ENCODE results near the gene CTCF. TPM values are rescaled to one million over a fixed set of nuclear protein-coding genes. Genes with fewer than 3 reads are reported as not detected.
A peak's percentile ranks its signal among the peaks of the same experiment; 100 is the strongest.

The CTCF gene
- total and polyA plus RNA-seq, 7 experiments from 2014 or later: 49.8 to 78.6 (median 59.8) TPM

- Mint-ChIP-seq H3K27ac (peak overlapping the region in 1 of 9 donors; percentile 58), H3K4me3 (no peak overlapping the region), H3K27me3 (no peaks in the 10 kb centered on the region), H3K9me3 (no peaks in the 10 kb centered on the region), H3K4me1 (peaks cover 0 to 12% (median 0%) of the 10 kb centered on the region in 7 donors), H3K36me3 (no peaks in the 10 kb centered on the region)
- Histone ChIP-seq H3K4me3 (ENCODE audit: low read length) (no peak overlapping the region), H3K4me1 (ENCODE audit: control insufficient read depth in 2 of 2, insufficient read depth in 2 of 2, low read length in 2 of 2) (no peaks in the 10 kb centered on the region), H3K36me3 (ENCODE audit: control insufficient read depth in 2 of 3, insufficient read depth in 3 of 3, low read length in 3 of 3) (peaks cover 0 to 12% (median 0%) of the 10 kb centered on the region in 3 experiments), H3K9me3 (ENCODE audit: control insufficient read depth in 2 of 3, low read length in 3 of 3) (no peaks in the 10 kb centered on the region), H3K27me3 (ENCODE audit: control insufficient read depth in 2 of 2, insufficient read depth in 2 of 2, low read length in 2 of 2) (no peaks in the 10 kb centered on the region), H3K27ac (ENCODE audit: low read depth, low read length) (no peak overlapping the region)
- intact Hi-C loops (cut with micrococcal nuclease): no loop called here
- ATAC-seq: no peak
- CTCF ChIA-PET: interaction anchor here (0.6 to 1.7 kb wide), 3 partner anchors 130 to 393 kb away, joined by 3 to 7 read pairs (median 3); no protein-coding TSS in a partner anchor
- DNase-seq: no peak
- POLR2A ChIA-PET: interaction anchor here (0.7 kb wide), 1 partner anchor 31 kb away, joined by 3 read pairs; no protein-coding TSS in a partner anchor
Measured at GRCh38 chr16:67676516-67676915, 114.2 kb downstream of the CTCF start.

- Histone ChIP-seq H3K36me3 (ENCODE audit: control insufficient read depth in 2 of 3, insufficient read depth in 3 of 3, low read length in 3 of 3) (peaks cover 0 to 12% (median 0%) of the 10 kb centered on the region in 3 experiments), H3K4me1 (ENCODE audit: control insufficient read depth in 2 of 2, insufficient read depth in 2 of 2, low read length in 2 of 2) (no peaks in the 10 kb centered on the region), H3K4me3 (ENCODE audit: low read length) (no peak overlapping the region), H3K27ac (ENCODE audit: low read depth, low read length) (no peak overlapping the region), H3K9me3 (ENCODE audit: control insufficient read depth in 2 of 3, low read length in 3 of 3) (no peaks in the 10 kb centered on the region), H3K27me3 (ENCODE audit: control insufficient read depth in 2 of 2, insufficient read depth in 2 of 2, low read length in 2 of 2) (no peaks in the 10 kb centered on the region)
- intact Hi-C loops (cut with micrococcal nuclease): no loop called here
- Mint-ChIP-seq H3K9me3 (no peaks in the 10 kb centered on the region), H3K36me3 (no peaks in the 10 kb centered on the region), H3K27me3 (no peaks in the 10 kb centered on the region), H3K4me3 (no peak overlapping the region), H3K27ac (peak overlapping the region in 1 of 9 donors; percentile 58), H3K4me1 (peaks cover 0 to 12% (median 0%) of the 10 kb centered on the region in 7 donors)
- POLR2A ChIA-PET: interaction anchor here (0.7 kb wide), 1 partner anchor 31 kb away, joined by 3 read pairs; no protein-coding TSS in a partner anchor
- no peak for ATAC-seq
- CTCF ChIA-PET: interaction anchor here (0.6 to 1.7 kb wide), 4 partner anchors 52 to 392 kb away, joined by 3 to 7 read pairs (median 3); no protein-coding TSS in a partner anchor
- DNase-seq: no peak
Measured at GRCh38 chr16:67676939-67677338, 114.6 kb downstream of the CTCF start.

- Mint-ChIP-seq H3K27me3 (no peaks in the 10 kb centered on the region), H3K4me1 (peaks cover 0 to 8% (median 0%) of the 10 kb centered on the region in 7 donors), H3K36me3 (peaks cover 0 to 5% (median 0%) of the 10 kb centered on the region in 5 donors), H3K27ac (peak overlapping the region in 3 of 9 donors; percentile 30 to 58 (median 49)), H3K9me3 (no peaks in the 10 kb centered on the region), H3K4me3 (no peak overlapping the region)
- POLR2A ChIA-PET: no interaction called here
- Histone ChIP-seq H3K36me3 (ENCODE audit: control insufficient read depth in 2 of 3, insufficient read depth in 3 of 3, low read length in 3 of 3) (peaks cover 0 to 12% (median 0%) of the 10 kb centered on the region in 3 experiments), H3K27ac (ENCODE audit: low read depth, low read length) (no peak overlapping the region), H3K9me3 (ENCODE audit: control insufficient read depth in 2 of 3, low read length in 3 of 3) (no peaks in the 10 kb centered on the region), H3K4me3 (ENCODE audit: low read length) (no peak overlapping the region), H3K27me3 (ENCODE audit: control insufficient read depth in 2 of 2, insufficient read depth in 2 of 2, low read length in 2 of 2) (no peaks in the 10 kb centered on the region), H3K4me1 (ENCODE audit: control insufficient read depth in 2 of 2, insufficient read depth in 2 of 2, low read length in 2 of 2) (no peaks in the 10 kb centered on the region)
- DNase-seq (no peak), ATAC-seq (no peak)
- intact Hi-C loops (cut with micrococcal nuclease): no loop called here
- CTCF ChIA-PET: interaction anchor here (1.5 kb wide), 1 partner anchor 10 kb away, joined by 5 read pairs; no protein-coding TSS in a partner anchor
Measured at GRCh38 chr16:67677712-67678111, 115.4 kb downstream of the CTCF start.

GRCh38 chr16:67678354-67679023, 116.2 kb downstream of the CTCF start:
- peaks cover 0 to 8% (median 2%) of the 10 kb centered on the region in 7 donors for H3K4me1 Mint-ChIP-seq
- H3K27me3 Mint-ChIP-seq: no peaks in the 10 kb centered on the region
- POLR2A ChIA-PET: no interaction called here
- no peaks in the 10 kb centered on the region for H3K4me1 ChIP-seq (ENCODE audit: control insufficient read depth in 2 of 2, insufficient read depth in 2 of 2, low read length in 2 of 2)
- H3K27me3 ChIP-seq (ENCODE audit: control insufficient read depth in 2 of 2, insufficient read depth in 2 of 2, low read length in 2 of 2): no peaks in the 10 kb centered on the region
- no peak overlapping the region for H3K4me3 Mint-ChIP-seq
- H3K4me3 ChIP-seq (ENCODE audit: low read length): no peak overlapping the region
- intact Hi-C loops (cut with micrococcal nuclease): no loop called here
- no peak for DNase-seq
- peak overlapping the region in 2 of 9 donors; percentile 26 to 49 for H3K27ac Mint-ChIP-seq
- H3K36me3 ChIP-seq (ENCODE audit: control insufficient read depth in 2 of 3, insufficient read depth in 3 of 3, low read length in 3 of 3): peaks cover 0 to 16% (median 0%) of the 10 kb centered on the region in 3 experiments
- no peak for ATAC-seq
- CTCF ChIA-PET: interaction anchor here (1.5 kb wide), 1 partner anchor 11 kb away, joined by 5 read pairs; no protein-coding TSS in a partner anchor
- peaks cover 0 to 7% (median 0%) of the 10 kb centered on the region in 5 donors for H3K36me3 Mint-ChIP-seq
- no peak overlapping the region for H3K27ac ChIP-seq (ENCODE audit: low read depth, low read length)
- no peaks in the 10 kb centered on the region for H3K9me3 ChIP-seq (ENCODE audit: control insufficient read depth in 2 of 3, low read length in 3 of 3)
- no peaks in the 10 kb centered on the region for H3K9me3 Mint-ChIP-seq

GRCh38 chr16:67679935-67680897, 117.9 kb downstream of the CTCF start:
- Mint-ChIP-seq H3K4me1 (peaks cover 0 to 14% (median 6%) of the 10 kb centered on the region in 7 donors), H3K36me3 (peaks cover 0 to 11% (median 2%) of the 10 kb centered on the region in 5 donors), H3K27ac (peak overlapping the region in 3 of 9 donors; percentile 29 to 51 (median 41)), H3K9me3 (no peaks in the 10 kb centered on the region), H3K4me3 (no peak overlapping the region), H3K27me3 (no peaks in the 10 kb centered on the region)
- peaks cover 0 to 2% of the 10 kb centered on the region in 2 donors for H3K4me1 ChIP-seq (ENCODE audit: control insufficient read depth in 2 of 2, insufficient read depth in 2 of 2, low read length in 2 of 2)
- H3K36me3 ChIP-seq (ENCODE audit: control insufficient read depth in 2 of 3, insufficient read depth in 3 of 3, low read length in 3 of 3): peaks cover 0 to 23% (median 0%) of the 10 kb centered on the region in 3 experiments
- ATAC-seq (no peak), DNase-seq (no peak)
- H3K9me3 ChIP-seq (ENCODE audit: control insufficient read depth in 2 of 3, low read length in 3 of 3): no peaks in the 10 kb centered on the region
- H3K27ac ChIP-seq (ENCODE audit: low read depth, low read length): no peak overlapping the region
- no peak overlapping the region for H3K4me3 ChIP-seq (ENCODE audit: low read length)
- POLR2A ChIA-PET: interaction anchor here (0.6 to 1.1 kb wide), 3 partner anchors 44 to 199 kb away, joined by 3 to 4 read pairs (median 3); partner anchors contain the start of gene ATP6V0D1
- H3K27me3 ChIP-seq (ENCODE audit: control insufficient read depth in 2 of 2, insufficient read depth in 2 of 2, low read length in 2 of 2): no peaks in the 10 kb centered on the region
- intact Hi-C loops (cut with micrococcal nuclease): no loop called here
- CTCF ChIA-PET: interaction anchor here (0.7 to 0.9 kb wide), 2 partner anchors 12 to 159 kb away, joined by 3 read pairs; no protein-coding TSS in a partner anchor

- ATAC-seq (no peak), DNase-seq (no peak)
- Histone ChIP-seq H3K27me3 (ENCODE audit: control insufficient read depth in 2 of 2, insufficient read depth in 2 of 2, low read length in 2 of 2) (no peaks in the 10 kb centered on the region), H3K4me3 (ENCODE audit: low read length) (no peak overlapping the region), H3K27ac (ENCODE audit: low read depth, low read length) (no peak overlapping the region), H3K4me1 (ENCODE audit: control insufficient read depth in 2 of 2, insufficient read depth in 2 of 2, low read length in 2 of 2) (peaks cover 0 to 7% of the 10 kb centered on the region in 2 donors), H3K36me3 (ENCODE audit: control insufficient read depth in 2 of 3, insufficient read depth in 3 of 3, low read length in 3 of 3) (peaks cover 0 to 23% (median 0%) of the 10 kb centered on the region in 3 experiments), H3K9me3 (ENCODE audit: control insufficient read depth in 2 of 3, low read length in 3 of 3) (no peaks in the 10 kb centered on the region)
- Mint-ChIP-seq H3K36me3 (peaks cover 0 to 13% (median 2%) of the 10 kb centered on the region in 5 donors), H3K4me1 (peaks cover 0 to 18% (median 11%) of the 10 kb centered on the region in 7 donors), H3K4me3 (peak overlapping the region in 1 of 10 donors; percentile 1), H3K9me3 (no peaks in the 10 kb centered on the region), H3K27me3 (no peaks in the 10 kb centered on the region), H3K27ac (peak overlapping the region in 2 of 9 donors; percentile 29 to 80)
- CTCF ChIA-PET: interaction anchor here (0.6 kb wide), 1 partner anchor 18 kb away, joined by 3 read pairs; no protein-coding TSS in a partner anchor
- POLR2A ChIA-PET: interaction anchor here (0.7 to 1.2 kb wide), 3 partner anchors 10 to 35 kb away, joined by 3 read pairs; no protein-coding TSS in a partner anchor
- intact Hi-C loops (cut with micrococcal nuclease): no loop called here
Measured at GRCh38 chr16:67683767-67684166, 121.4 kb downstream of the CTCF start.

Data from naive thymus-derived CD4-positive, alpha-beta T cell (primary cell).